HG03175 (cell line): Measurements from ENCODE around the gene ARHGAP42.
A peak's percentile ranks its signal among the peaks of the same experiment; 100 is the strongest.

Experiments used
- ATAC-seq: cut with Tn5 transposase; IDR thresholded peaks from one replicate; pipeline ENCODE4 v1.9.1; 2021; ENCODE audit warnings: mild to moderate bottlenecking, moderate library complexity; ENCODE audit not compliant: unreplicated experiment

ARHGAP42 gene

GRCh38 chr11:100948936-100949335 is 261.8 kb downstream of the ARHGAP42 start:
- ATAC-seq: no peak

GRCh38 chr11:100949443-100949842 is 262.4 kb downstream of the ARHGAP42 start:
- ATAC-seq: no peak

GRCh38 chr11:100955318-100955717 is 268.2 kb downstream of the ARHGAP42 start:
- ATAC-seq: no peak

- no peak for ATAC-seq
These were observed 269.3 kb downstream of the ARHGAP42 start for GRCh38 chr11:100956351-100956750.

- no peak for ATAC-seq
These were observed 270.4 kb downstream of the ARHGAP42 start for GRCh38 chr11:100957499-100957898.

- no peak for ATAC-seq
These were observed 274.5 kb downstream of the ARHGAP42 start for GRCh38 chr11:100961633-100962032.

GRCh38 chr11:100963375-100963774 is 276.3 kb downstream of the ARHGAP42 start:
- no peak for ATAC-seq

- no peak for ATAC-seq
These were observed 277.3 kb downstream of the ARHGAP42 start for GRCh38 chr11:100964435-100964834.

- no peak for ATAC-seq
These were observed 278.3 kb downstream of the ARHGAP42 start for GRCh38 chr11:100965346-100965745.

GRCh38 chr11:100966366-100966765 is 279.3 kb downstream of the ARHGAP42 start:
- no peak for ATAC-seq

- ATAC-seq: no peak
These were observed 281.9 kb downstream of the ARHGAP42 start for GRCh38 chr11:100969008-100969407.

- no peak for ATAC-seq
These were observed 283.4 kb downstream of the ARHGAP42 start for GRCh38 chr11:100970283-100971164.

GRCh38 chr11:100972046-100972445 is 285.0 kb downstream of the ARHGAP42 start:
- no peak for ATAC-seq

GRCh38 chr11:100978442-100978841 is 291.4 kb downstream of the ARHGAP42 start:
- no peak for ATAC-seq

- no peak for ATAC-seq
These were observed 291.9 kb downstream of the ARHGAP42 start for GRCh38 chr11:100978939-100979338.

- no peak for ATAC-seq
These were observed 293.1 kb downstream of the ARHGAP42 start for GRCh38 chr11:100980156-100980555.

GRCh38 chr11:100981196-100981824 is 294.2 kb downstream of the ARHGAP42 start:
- no peak for ATAC-seq

- peak; percentile 85 for ATAC-seq
These were observed 297.6 kb downstream of the ARHGAP42 start for GRCh38 chr11:100984668-100985067.

- ATAC-seq: no peak
These were observed 303.8 kb downstream of the ARHGAP42 start for GRCh38 chr11:100990931-100991330.

- no peak for ATAC-seq
These were observed 304.5 kb downstream of the ARHGAP42 start for GRCh38 chr11:100991541-100991940.

GRCh38 chr11:100994966-100995365 is 307.9 kb downstream of the ARHGAP42 start:
- ATAC-seq: no peak

GRCh38 chr11:100999756-101000155 is 312.7 kb downstream of the ARHGAP42 start:
- no peak for ATAC-seq
